Caco-2 (cell line): ENCODE results near the gene CEP120. TPM values are rescaled to one million over a fixed set of nuclear protein-coding genes. Genes with fewer than 3 reads are reported as not detected.

Experiments
- BruUV-seq: library from RNA; stranded (reverse); fragments of 400-500 nt; replicated peaks from 2 replicates; lab custom pipeline; 2021; lab: Mats Ljungman, UMichigan
- CTCF ChIA-PET: fragments of 300-600 bp; sonication (Branson Sonifier 250); formaldehyde crosslinking; loops from one replicate; lab custom pipeline; 2022; ENCODE audit warnings: antibody characterized with exemption; lab: Charles Lee
- POLR2A ChIA-PET: fragments of 300-600 bp; sonication (Branson Sonifier 250); formaldehyde crosslinking; loops from one replicate; lab custom pipeline; 2022; ENCODE audit warnings: antibody characterized with exemption; lab: Charles Lee
- DNase-seq, 2 experiments: peaks; one replicate each; pipeline versions ENCODE4 v3.0.0 to v3.0.0-alpha.2; 2020 to 2022
- H3K27me3 ChIP-seq: replicated peaks from 2 replicates; pipeline ENCODE4 v1.6.0; 2011; ENCODE audit warnings: low read length; ENCODE audit not compliant: control insufficient read depth, insufficient read depth
- H3K36me3 ChIP-seq: 2 replicates; pipeline ENCODE4 v1.5.1; 2011; ENCODE audit warnings: low read length; ENCODE audit not compliant: control insufficient read depth, insufficient read depth
- H3K4me1 ChIP-seq: fragments of 250-450 bp; sonication (Bioruptor Pico); 2 replicates; pipeline ENCODE4 v1.5.1; 2020; ENCODE audit warnings: mild to moderate bottlenecking
- H3K4me3 ChIP-seq: 2 replicates; pipeline ENCODE4 v1.5.1; 2011; ENCODE audit warnings: low read depth, mild to moderate bottlenecking, control low read depth, low read length
- H3K9me3 ChIP-seq: fragments of 250-450 bp; sonication (Bioruptor Pico); 2 replicates; pipeline ENCODE4 v1.5.1; 2020; ENCODE audit warnings: mild to moderate bottlenecking, moderate library complexity
- H3K27ac Mint-ChIP-seq: one replicate; pipeline ENCODE4 v1.8.0; 2022; ENCODE audit warnings: mixed read lengths; ENCODE audit not compliant: unreplicated experiment
- H3K27me3 Mint-ChIP-seq: one replicate; pipeline ENCODE4 v1.8.0; 2022; ENCODE audit warnings: mixed read lengths; ENCODE audit not compliant: insufficient read depth, unreplicated experiment
- H3K36me3 Mint-ChIP-seq: one replicate; pipeline ENCODE4 v1.8.0; 2022; ENCODE audit warnings: mild to moderate bottlenecking, mixed read lengths; ENCODE audit not compliant: insufficient read depth, unreplicated experiment
- H3K4me1 Mint-ChIP-seq: one replicate; pipeline ENCODE4 v1.8.0; 2022; ENCODE audit warnings: low read depth, mixed read lengths; ENCODE audit not compliant: unreplicated experiment
- H3K4me3 Mint-ChIP-seq: one replicate; pipeline ENCODE4 v1.8.0; 2022; ENCODE audit warnings: mild to moderate bottlenecking, moderate library complexity, mixed read lengths; ENCODE audit not compliant: unreplicated experiment
- H3K9me3 Mint-ChIP-seq: one replicate; pipeline ENCODE4 v1.8.0; 2022; ENCODE audit warnings: mixed read lengths; ENCODE audit not compliant: unreplicated experiment
- intact Hi-C: fragments of 100-400 bp; cut with micrococcal nuclease; formaldehyde crosslinking; loops from one replicate; pipeline ENCODE4 v1.10.0; 2022; ENCODE audit not compliant: unreplicated experiment
- total RNA-seq: library from RNA; stranded (reverse); gene quantifications from 2 replicates; pipeline ENCODE4 v1.2.3, GENCODE V29; 2022
- TF ChIP-seq, protein P1 (sequence below), 2 experiments: fragments of 200-600 bp in 1 of 2; IDR thresholded peaks; 1 replicate in 1 of 2; 2 replicates in 1 of 2; pipeline versions ENCODE4 v1.5.1 to v1.8.0; 2011 to 2022; ENCODE audit warnings: antibody characterized with exemption in 1 of 2, control low read depth in 1 of 2, inconsistent platforms in 1 of 2, low read depth in 1 of 2, low read length in 1 of 2, mild to moderate bottlenecking in 1 of 2, moderate library complexity in 1 of 2; ENCODE audit not compliant: insufficient read depth in 1 of 2, severe bottlenecking in 1 of 2, unreplicated experiment in 1 of 2

CEP120 gene
- total RNA-seq, 1 experiment from 2014 or later, result 25.8 TPM

DNA sequence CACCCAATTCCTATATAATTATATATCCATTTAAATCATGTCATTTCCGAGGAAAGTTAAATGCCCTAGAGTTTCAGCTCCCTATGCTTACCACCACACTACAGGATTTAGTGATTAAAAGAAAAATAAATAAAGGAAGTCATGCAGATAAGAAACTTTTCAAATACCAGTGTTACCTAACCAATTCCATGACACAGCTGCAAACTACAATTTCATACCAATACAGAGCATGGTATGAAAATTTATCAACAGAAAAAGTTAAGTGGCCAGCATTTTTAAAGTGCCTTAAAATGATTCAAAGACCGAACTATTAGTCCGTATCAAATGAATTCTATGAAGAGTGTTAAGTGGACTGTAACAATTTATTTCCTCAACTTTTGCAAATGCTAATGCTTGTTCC is 35.9 kb downstream of the CEP120 start:
- Mint-ChIP-seq H3K4me1 (peaks cover 13% of the 10 kb centered on the region), H3K4me3 (no peak overlapping the region), H3K27ac (no peak overlapping the region), H3K27me3 (no peaks in the 10 kb centered on the region), H3K36me3 (peaks cover 44% of the 10 kb centered on the region), H3K9me3 (no peaks in the 10 kb centered on the region)
- ChIA-PET POLR2A (no interaction called here), CTCF (no interaction called here)
- Histone ChIP-seq H3K4me3 (no peak overlapping the region), H3K36me3 (no peaks in the 10 kb centered on the region), H3K27me3 (no peaks in the 10 kb centered on the region), H3K9me3 (no peaks in the 10 kb centered on the region), H3K4me1 (peaks cover 16% of the 10 kb centered on the region)
- BruUV-seq, result no TSS peak
- no peak for DNase-seq
- TF ChIP-seq, protein P1, sequence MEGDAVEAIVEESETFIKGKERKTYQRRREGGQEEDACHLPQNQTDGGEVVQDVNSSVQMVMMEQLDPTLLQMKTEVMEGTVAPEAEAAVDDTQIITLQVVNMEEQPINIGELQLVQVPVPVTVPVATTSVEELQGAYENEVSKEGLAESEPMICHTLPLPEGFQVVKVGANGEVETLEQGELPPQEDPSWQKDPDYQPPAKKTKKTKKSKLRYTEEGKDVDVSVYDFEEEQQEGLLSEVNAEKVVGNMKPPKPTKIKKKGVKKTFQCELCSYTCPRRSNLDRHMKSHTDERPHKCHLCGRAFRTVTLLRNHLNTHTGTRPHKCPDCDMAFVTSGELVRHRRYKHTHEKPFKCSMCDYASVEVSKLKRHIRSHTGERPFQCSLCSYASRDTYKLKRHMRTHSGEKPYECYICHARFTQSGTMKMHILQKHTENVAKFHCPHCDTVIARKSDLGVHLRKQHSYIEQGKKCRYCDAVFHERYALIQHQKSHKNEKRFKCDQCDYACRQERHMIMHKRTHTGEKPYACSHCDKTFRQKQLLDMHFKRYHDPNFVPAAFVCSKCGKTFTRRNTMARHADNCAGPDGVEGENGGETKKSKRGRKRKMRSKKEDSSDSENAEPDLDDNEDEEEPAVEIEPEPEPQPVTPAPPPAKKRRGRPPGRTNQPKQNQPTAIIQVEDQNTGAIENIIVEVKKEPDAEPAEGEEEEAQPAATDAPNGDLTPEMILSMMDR (IDR thresholded peaks at IDR 0.05; ENCODE audit: insufficient read depth in 1 of 2, low read depth in 1 of 2, low read length in 1 of 2, severe bottlenecking in 1 of 2, unreplicated experiment in 1 of 2), result no peak
- intact Hi-C loops, result no loop called here

DNA sequence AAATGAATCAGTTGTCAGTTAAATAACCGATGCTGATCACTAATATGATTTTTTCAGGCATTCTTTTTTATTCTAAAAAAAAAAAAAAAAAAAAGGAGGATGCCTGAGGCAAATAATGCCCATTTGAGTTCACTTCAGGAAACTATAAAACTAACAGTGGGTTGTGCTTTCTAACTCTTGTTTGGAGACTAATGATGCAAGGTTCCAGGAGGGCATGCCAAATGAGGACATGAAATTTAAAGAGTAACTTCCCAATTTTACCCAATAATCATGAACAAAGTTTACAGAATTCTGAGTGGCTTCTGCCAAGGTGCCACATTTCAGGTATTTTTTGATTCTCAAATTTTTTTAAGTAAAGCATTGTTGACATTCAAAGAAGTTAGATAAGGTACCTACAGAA is 41.0 kb downstream of the CEP120 start:
- TF ChIP-seq, protein P1 (IDR thresholded peaks at IDR 0.05; ENCODE audit: insufficient read depth in 1 of 2, low read depth in 1 of 2, low read length in 1 of 2, severe bottlenecking in 1 of 2, unreplicated experiment in 1 of 2), result no peak
- Mint-ChIP-seq H3K4me3 (no peak overlapping the region), H3K27me3 (no peaks in the 10 kb centered on the region), H3K36me3 (peaks cover 59% of the 10 kb centered on the region), H3K4me1 (peaks cover 19% of the 10 kb centered on the region), H3K27ac (no peak overlapping the region), H3K9me3 (no peaks in the 10 kb centered on the region)
- no peak for DNase-seq
- H3K36me3 ChIP-seq, result no peaks in the 10 kb centered on the region
- no TSS peak for BruUV-seq
- CTCF ChIA-PET, result no interaction called here
- no peak overlapping the region for H3K4me3 ChIP-seq
- H3K4me1 ChIP-seq, result peaks cover 16% of the 10 kb centered on the region
- POLR2A ChIA-PET, result no interaction called here
- intact Hi-C loops, result no loop called here
- H3K9me3 ChIP-seq, result no peaks in the 10 kb centered on the region
- H3K27me3 ChIP-seq, result no peaks in the 10 kb centered on the region

DNA sequence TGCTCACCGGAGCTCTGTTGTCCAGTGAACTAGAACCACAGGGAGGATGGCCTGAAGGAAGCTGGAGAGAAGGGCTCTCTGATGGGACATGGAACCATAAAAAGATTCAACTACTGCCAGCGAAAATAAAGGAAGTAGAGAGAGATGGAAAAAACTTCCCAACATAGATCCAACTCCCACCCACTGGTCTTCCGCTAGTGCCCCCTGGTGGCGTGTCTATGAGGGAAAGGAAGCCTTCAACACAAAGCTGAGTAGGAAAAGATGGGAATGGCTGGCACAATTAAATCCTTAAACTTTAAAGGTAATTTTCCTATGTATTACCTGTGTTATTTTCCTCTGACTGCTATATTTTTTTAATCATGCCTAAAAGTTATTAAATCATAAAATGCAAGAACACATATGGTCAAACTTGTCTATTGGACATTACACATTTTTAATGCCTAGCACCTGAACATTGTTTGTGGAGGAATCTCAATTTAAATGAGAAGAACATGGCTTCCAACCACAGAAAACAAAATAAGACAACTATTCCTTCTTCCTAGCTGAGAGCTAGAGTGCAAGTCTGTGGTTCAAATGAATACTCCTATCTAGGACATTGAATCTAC is 51.5 kb downstream of the CEP120 start:
- POLR2A ChIA-PET, result no interaction called here
- H3K4me3 ChIP-seq, result no peak overlapping the region
- DNase-seq, result peak; percentile 49 to 69
- Mint-ChIP-seq H3K27ac (no peak overlapping the region), H3K4me1 (peaks cover 16% of the 10 kb centered on the region), H3K36me3 (peaks cover 49% of the 10 kb centered on the region), H3K9me3 (no peaks in the 10 kb centered on the region), H3K27me3 (no peaks in the 10 kb centered on the region), H3K4me3 (no peak overlapping the region)
- peaks cover 2% of the 10 kb centered on the region; the same call in 1 of the 2 replicates for H3K36me3 ChIP-seq
- no peaks in the 10 kb centered on the region for H3K9me3 ChIP-seq
- TF ChIP-seq, protein P1 (IDR thresholded peaks at IDR 0.05; ENCODE audit: insufficient read depth in 1 of 2, low read depth in 1 of 2, low read length in 1 of 2, severe bottlenecking in 1 of 2, unreplicated experiment in 1 of 2), result peak; percentile 36 to 49
- no TSS peak for BruUV-seq
- no peaks in the 10 kb centered on the region for H3K27me3 ChIP-seq
- H3K4me1 ChIP-seq, result peaks cover 20% of the 10 kb centered on the region
- intact Hi-C loops, result loop anchor here (1.0 kb wide), 1 partner anchor 871 kb away; no protein-coding TSS in a partner anchor
- CTCF ChIA-PET, result no interaction called here
